Heart right ventricle (tissue), 16 donors: ENCODE measurements around the gene RPP38. TPM values are rescaled to one million over a fixed set of nuclear protein-coding genes. Genes with fewer than 3 reads are reported as not detected.

Experiments
- ATAC-seq, 8 donors: fragments of 200-7000 bp; cut with Tn5 transposase; one replicate each; pipeline ENCODE4 v1.9.1; 2020; ENCODE audit warnings: mild to moderate bottlenecking in 8 of 8, moderate library complexity in 8 of 8, moderate number of reproducible peaks in 1 of 8
- DNase-seq, 2 donors: peaks; one replicate each; pipeline ENCODE4 v3.0.0-alpha.2; 2020
- H3K27ac ChIP-seq, 10 donors: fragments of 200-600 bp; sonication (generic) in 2 of 10; one replicate each; pipeline versions ENCODE4 v1.5.0 to v1.8.0; 2020 to 2022; ENCODE audit warnings: mild to moderate bottlenecking in 3 of 10
- H3K27me3 ChIP-seq, 7 donors: fragments of 200-600 bp; one replicate each; pipeline ENCODE4 v1.8.0; 2021 to 2022; ENCODE audit warnings: mild to moderate bottlenecking in 2 of 7
- H3K36me3 ChIP-seq, 9 donors: fragments of 200-600 bp; sonication (generic) in 1 of 9; one replicate each; pipeline versions ENCODE4 v1.5.0 to v1.8.0; 2020 to 2022; ENCODE audit warnings: mild to moderate bottlenecking in 2 of 9
- H3K4me1 ChIP-seq, 9 donors: fragments of 200-600 bp; sonication (generic) in 1 of 9; one replicate each; pipeline versions ENCODE4 v1.5.0 to v1.8.0; 2020 to 2022; ENCODE audit warnings: mild to moderate bottlenecking in 4 of 9
- H3K4me3 ChIP-seq, 10 donors: fragments of 200-600 bp; sonication (generic) in 2 of 10; one replicate each; pipeline versions ENCODE4 v1.5.0 to v1.8.0; 2020 to 2022; ENCODE audit warnings: mild to moderate bottlenecking in 7 of 10, moderate library complexity in 2 of 10
- H3K9me3 ChIP-seq, 11 donors: fragments of 200-600 bp in 10 of 11; sonication (generic) in 2 of 11; one replicate each; pipeline versions ENCODE4 v1.5.0 to v1.8.0; 2013 to 2022; ENCODE audit warnings: mild to moderate bottlenecking in 2 of 11, control low read depth in 1 of 11, moderate library complexity in 1 of 11
- CTCF ChIP-seq, 9 donors: fragments of 200-600 bp; sonication (generic) in 2 of 9; IDR thresholded peaks; one replicate each; pipeline versions ENCODE4 v1.5.0 to v1.8.0; 2021 to 2022; ENCODE audit warnings: antibody characterized with exemption in 9 of 9, mild to moderate bottlenecking in 5 of 9, moderate library complexity in 1 of 9
- WGBS, 2 donors: extraction: QIAGEN DNeasy Blood & Tissue Kit; methylation state at CpG; one replicate each; pipeline ENCODE4 v1.1.7; 2013; ENCODE audit warnings: inconsistent platforms in 1 of 2; 5-methylcytosine and 5-hydroxymethylcytosine counted together
- intact Hi-C, 10 donors: fragments of 100-400 bp; cut with DNase I; formaldehyde crosslinking; loops; one replicate each; pipeline versions ENCODE4 v1.11.1 to v1.14.2; 2022
- polyA plus RNA-seq, 2 donors: library from polyadenylated mRNA; stranded (reverse); fragments of 200-250 nt; gene quantifications; one replicate each; pipeline ENCODE4 v1.2.3, GENCODE V29; 2013
- total RNA-seq, 10 donors: library from RNA; stranded (reverse); fragmentation: NEBNext Ultra II Directional in 3 of 10; extraction: Animal tissue kit (Norgen Biotek cat#: 25700) in 3 of 10; gene quantifications; one replicate each; pipeline versions ENCODE4 v1.2.1 to v1.2.4, GENCODE V29; 2021 to 2023
- donor health status: Arrhythmogenic right ventricular cardiomyopathy.
- donor health status: ischemic (EF 13 %, LVEDD 7.1; RV severe dilation, severe dysfunction).
- donor health status: healthy with polysubstance abuse.
- donor health status: DM: no; HTN: yes; CAD: no.
- donor health status: DM: no; HTN: no; CAD: no.
- donor health status: ischemic (EF 25% LVEDD 6.9; RV normal size, moderate dysfunction).
- donor health status: ischemic (EF 25% LVEDD 5.7; RV mildly dilated, moderate dysfunction).
- donor health status: healthy.
- donor health status: DM: yes; HTN: yes; CAD: no.
- donor health status: Ischemic cardiomyopathy.
- donor health status: ischemic (EF 35%, LVEDD 5.7; RV mildly dilated, moderate dysfunction).
- donor health status: nonischemic (EF 11% LVEDD 7.7; RV severe dilation, severe dysfunction).
- donor health status: DM: yes; HTN: yes; CAD: no.
- donor health status: PGD.
- donor health status: ischemic (EF 29% LVEDD 5.4; RV normal size, mild dysfunction).
- donor health status: nonischemic (EF 23%, LVEDD 6.1; RV moderate dilation, normal function).

RPP38 gene
- total and polyA plus RNA-seq, 12 donors = 3.9 to 13.9 (median 7.3) TPM

GRCh38 chr10:15083674-15084501 lies 13.3 kb upstream of the RPP38 start:
- ATAC-seq (peak in 4 of 8 donors; percentile 13 to 22 (median 19)), DNase-seq (no peak)
- H3K4me1 ChIP-seq = peaks cover 0 to 18% (median 14%) of the 10 kb centered on the region in 9 donors
- peaks cover 0 to 7% (median 0%) of the 10 kb centered on the region in 7 donors for H3K27me3 ChIP-seq
- intact Hi-C loops = loop anchor here in 1 of 10 donors (10.0 kb wide), 1 partner anchor 129 kb away; the partner anchor contains the start of genes DCLRE1C and MEIG1
- peak overlapping the region; percentile 22 to 59 (median 49) for H3K4me3 ChIP-seq
- TF ChIP-seq CTCF (IDR thresholded peaks at IDR 0.05) = no peak
- no peaks in the 10 kb centered on the region for H3K9me3 ChIP-seq
- H3K36me3 ChIP-seq = no peaks in the 10 kb centered on the region
- WGBS, 2 donors = 69 to 77% methylated on average over 18 of the region's 18 CpGs
- peak overlapping the region in 8 of 10 donors; percentile 5 to 71 (median 57) for H3K27ac ChIP-seq

DNA sequence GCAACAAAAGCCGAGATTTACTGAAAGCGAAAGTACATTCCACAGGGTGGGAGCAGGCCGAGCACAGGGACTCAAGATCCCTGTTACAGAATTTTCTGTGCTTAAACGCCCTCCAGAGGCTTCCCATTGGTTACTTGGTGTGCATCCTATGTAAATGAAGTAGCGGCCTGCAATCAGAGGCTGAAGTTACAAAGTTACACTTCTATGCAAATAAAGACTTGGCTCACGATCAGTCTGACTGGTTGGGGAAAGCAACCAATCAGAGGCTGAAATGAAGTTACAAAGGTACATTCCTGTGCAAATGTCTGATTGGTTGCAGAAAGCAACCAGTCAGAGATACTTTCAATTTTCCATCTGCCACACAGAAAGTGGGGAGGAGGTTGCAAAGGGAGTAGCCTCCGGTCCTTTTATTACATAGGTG lies 12.6 kb upstream of the RPP38 start:
- Histone ChIP-seq H3K27ac (peak overlapping the region in 8 of 10 donors; percentile 5 to 71 (median 57)), H3K4me3 (peak overlapping the region; percentile 22 to 59 (median 49)), H3K36me3 (no peaks in the 10 kb centered on the region), H3K27me3 (peaks cover 0 to 7% (median 0%) of the 10 kb centered on the region in 7 donors), H3K9me3 (no peaks in the 10 kb centered on the region), H3K4me1 (peaks cover 0 to 22% (median 16%) of the 10 kb centered on the region in 9 donors)
- ATAC-seq = peak; percentile 62 to 89 (median 83)
- peak in 1 of 2 donors; percentile 55 for DNase-seq
- 27 to 46% methylated on average over 7 of the region's 7 CpGs for WGBS, 2 donors
- TF ChIP-seq CTCF (IDR thresholded peaks at IDR 0.05) = peak in 4 of 9 donors; percentile 19 to 30 (median 20)
- intact Hi-C loops = loop anchor here in 1 of 10 donors (10.0 kb wide), 1 partner anchor 130 kb away; the partner anchor contains the start of genes DCLRE1C and MEIG1

- peak; percentile 92 to 99 (median 94) for ATAC-seq
- peaks cover 0 to 20% (median 16%) of the 10 kb centered on the region in 9 donors for H3K4me1 ChIP-seq
Observed at GRCh38 chr10:15088428-15089261, 8.5 kb upstream of the RPP38 start, which contains the start of gene ACBD7. TSS of gene ACBD7 (minus strand) at chr10:15088776. CDS start at chr10:15088728, 48 bp downstream.

More at GRCh38 chr10:15088428-15089261, 8.5 kb upstream of the RPP38 start, which contains the start of gene ACBD7:
- Histone ChIP-seq H3K9me3 (no peaks in the 10 kb centered on the region), H3K4me3 (peak within 1 kb of the TSS; percentile 51 to 69 (median 60)), H3K36me3 (no peaks in the 10 kb centered on the region), H3K27me3 (peaks cover 0 to 7% (median 0%) of the 10 kb centered on the region in 7 donors), H3K27ac (no peak within 1 kb of the TSS)
- intact Hi-C loops = loop anchor here in 1 of 10 donors (10.0 kb wide), 1 partner anchor 134 kb away; the partner anchor contains the start of genes DCLRE1C and MEIG1
- WGBS, 2 donors = 6% methylated on average over 57 to 63 of the region's 63 CpGs
- peak; percentile 57 to 80 for DNase-seq
- TF ChIP-seq CTCF (IDR thresholded peaks at IDR 0.05) = peak; percentile 23 to 68 (median 51)
